ENCODE results near the gene S1PR4. TPM values are rescaled to one million over a fixed set of nuclear protein-coding genes. Genes with fewer than 3 reads are reported as not detected.
A peak's percentile ranks its signal among the peaks of the same experiment; 100 is the strongest.
"Not testable (repeated sequence)": the region's sequence is repeated elsewhere in the genome, so short reads cannot be mapped to it uniquely, and the experiment has no call there.

The S1PR4 gene
- polyA plus RNA-seq, 4 donors = 0.46 to 5.1 (median 2.4) TPM; not detected in 1

DNA sequence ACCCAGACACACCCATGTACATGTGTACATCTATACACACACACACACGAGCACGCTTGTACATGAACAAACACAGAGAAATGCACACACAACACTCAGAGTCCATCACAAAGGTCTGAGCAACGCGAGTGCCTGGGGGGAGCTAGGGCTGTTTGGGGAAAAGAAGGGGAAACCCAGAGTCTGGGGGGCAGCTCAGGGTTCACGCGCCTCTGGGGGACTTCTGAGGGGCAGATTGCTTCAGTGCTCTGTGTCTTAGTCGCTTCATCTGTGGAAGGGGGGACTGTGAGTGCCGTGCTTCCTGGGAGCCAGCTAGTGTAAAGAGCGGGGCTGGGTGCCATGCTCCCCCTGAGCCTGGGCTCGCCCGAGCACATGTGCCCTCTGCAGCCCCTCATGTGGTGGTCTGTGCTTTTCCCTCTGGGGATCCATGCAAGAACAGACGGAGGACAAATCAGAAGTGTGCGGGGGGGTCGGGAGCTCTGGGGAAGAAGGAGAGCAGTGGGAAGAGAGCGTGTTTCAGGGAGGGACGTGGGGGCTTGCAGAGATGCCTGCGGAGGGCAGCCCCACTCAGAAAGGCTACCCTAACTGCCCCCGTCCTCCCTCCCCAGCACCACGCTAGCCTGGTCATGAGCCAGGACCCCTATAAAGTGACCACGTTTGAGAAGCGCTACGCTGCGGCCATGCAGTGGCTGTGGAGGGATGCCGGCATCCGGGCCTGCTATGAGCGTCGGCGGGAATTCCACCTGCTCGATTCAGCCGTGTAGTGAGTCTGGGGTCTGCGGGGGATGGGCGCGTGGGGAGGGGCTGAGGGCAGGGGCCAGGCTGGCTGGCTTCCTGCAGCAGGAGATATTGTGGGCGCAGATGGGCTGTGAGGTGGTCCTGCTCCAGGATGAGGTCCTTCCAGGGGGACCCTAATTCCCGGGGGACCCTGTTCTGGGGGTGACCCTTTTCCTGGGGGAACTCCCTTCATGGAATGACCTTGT lies 28.8 kb upstream of the S1PR4 start:
- no peak for FAIRE-seq
- H3K27me3 ChIP-seq (ENCODE audit: control insufficient read depth in 3 of 3, insufficient read depth in 3 of 3, low read length in 3 of 3) = peaks cover 0 to 5% (median 0%) of the 10 kb centered on the region in 3 donors
- H3K36me3 ChIP-seq (ENCODE audit: control insufficient read depth in 3 of 3, insufficient read depth in 2 of 3, low read depth in 1 of 3, low read length in 3 of 3) = no peaks in the 10 kb centered on the region
- peaks cover 0 to 4% of the 10 kb centered on the region in 2 donors for H3K9me3 ChIP-seq (ENCODE audit: control insufficient read depth in 2 of 2, insufficient read depth in 1 of 2, low read depth in 1 of 2, low read length in 1 of 2)
- no peak overlapping the region for H3K27ac ChIP-seq (ENCODE audit: low read depth in 1 of 3, low read length in 2 of 3)
- DNase-seq = no peak
- no peaks in the 10 kb centered on the region for H3K4me1 ChIP-seq (ENCODE audit: control insufficient read depth in 3 of 3, insufficient read depth in 2 of 3, low read depth in 1 of 3, low read length in 2 of 3)
- 48 to 62% (median 60%) methylated on average over 32 to 35 of the region's 35 CpGs for WGBS, 3 donors
- H3K4me3 ChIP-seq (ENCODE audit: low read depth in 1 of 3, low read length in 3 of 3) = no peak overlapping the region

DNA sequence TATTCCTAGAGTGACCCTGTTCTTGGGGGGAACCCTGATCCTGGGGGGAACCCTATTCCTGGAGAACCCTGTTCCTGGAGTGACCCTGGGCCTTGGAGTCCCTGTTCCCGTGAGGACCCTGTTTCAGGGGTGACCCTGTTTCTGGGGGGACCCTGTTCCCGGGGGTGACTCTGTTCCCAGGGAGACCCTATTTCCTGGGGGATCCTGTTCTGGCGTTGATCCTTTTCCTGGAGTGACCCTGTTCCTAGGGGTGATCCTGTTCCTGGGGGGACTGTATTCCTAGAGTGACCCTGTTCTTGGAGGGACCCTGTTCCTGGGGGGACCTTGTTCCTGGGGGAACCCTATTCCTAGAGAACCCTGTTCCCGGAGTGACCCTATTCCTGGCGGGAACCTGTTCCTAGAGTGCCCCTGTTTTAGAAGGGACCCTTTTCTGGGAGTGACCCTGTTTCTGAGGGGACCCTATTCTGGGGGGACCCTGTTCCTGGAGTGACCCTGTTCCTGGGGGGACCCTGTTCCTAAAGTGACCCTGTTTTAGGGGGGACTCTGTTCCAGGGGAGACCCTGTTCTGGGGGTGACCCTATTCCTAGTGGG lies 27.7 kb upstream of the S1PR4 start:
- no peaks in the 10 kb centered on the region for H3K4me1 ChIP-seq (ENCODE audit: control insufficient read depth in 3 of 3, insufficient read depth in 2 of 3, low read depth in 1 of 3, low read length in 2 of 3)
- no peak for FAIRE-seq
- no peaks in the 10 kb centered on the region for H3K36me3 ChIP-seq (ENCODE audit: control insufficient read depth in 3 of 3, insufficient read depth in 2 of 3, low read depth in 1 of 3, low read length in 3 of 3)
- no peak overlapping the region for H3K27ac ChIP-seq (ENCODE audit: low read depth in 1 of 3, low read length in 2 of 3)
- peaks cover 0 to 5% (median 0%) of the 10 kb centered on the region in 3 donors for H3K27me3 ChIP-seq (ENCODE audit: control insufficient read depth in 3 of 3, insufficient read depth in 3 of 3, low read length in 3 of 3)
- DNase-seq = no peak
- no peak overlapping the region for H3K4me3 ChIP-seq (ENCODE audit: low read depth in 1 of 3, low read length in 3 of 3)
- peaks cover 0 to 4% of the 10 kb centered on the region in 2 donors for H3K9me3 ChIP-seq (ENCODE audit: control insufficient read depth in 2 of 2, insufficient read depth in 1 of 2, low read depth in 1 of 2, low read length in 1 of 2)
- WGBS, 3 donors = 64 to 81% (median 75%) methylated on average over 5 of the region's 5 CpGs

DNA sequence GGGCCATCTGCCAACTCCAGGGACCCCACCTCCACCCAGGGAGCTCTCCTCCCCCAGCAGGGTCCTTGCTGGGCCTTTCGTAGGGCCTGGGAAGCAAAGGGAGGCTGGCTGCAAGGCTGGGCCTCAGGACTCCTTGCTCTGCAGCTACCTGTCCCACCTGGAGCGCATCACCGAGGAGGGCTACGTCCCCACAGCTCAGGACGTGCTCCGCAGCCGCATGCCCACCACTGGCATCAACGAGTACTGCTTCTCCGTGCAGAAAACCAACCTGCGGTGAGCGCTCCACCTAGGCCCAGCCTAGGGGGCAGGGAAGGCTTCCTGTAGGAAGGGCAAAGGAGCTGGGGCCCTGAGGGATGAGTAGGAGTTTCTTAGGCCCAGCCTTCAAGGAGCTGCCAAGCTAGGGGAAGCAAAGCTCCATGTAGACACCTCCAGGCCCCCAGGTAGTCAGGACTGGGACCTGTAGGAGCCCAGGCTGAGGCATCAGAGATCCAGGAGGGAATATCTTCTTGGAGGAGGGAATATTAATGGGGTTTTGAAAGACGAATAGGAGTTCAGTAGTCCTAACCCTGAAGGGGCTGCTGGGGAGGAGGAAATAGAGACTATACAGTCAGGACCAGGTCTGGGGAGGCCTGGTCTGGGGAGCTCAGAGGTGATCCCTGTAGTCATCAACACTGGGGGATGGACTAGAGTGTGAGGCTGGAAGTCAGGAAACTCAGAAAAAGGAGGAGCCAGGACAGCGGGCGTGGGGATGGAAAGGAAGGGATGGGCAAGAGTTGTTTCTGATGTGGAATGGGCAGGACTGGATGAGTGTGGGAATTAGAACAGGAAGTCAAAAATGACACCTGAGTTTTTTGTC lies 26.8 kb upstream of the S1PR4 start:
- 73 to 81% (median 81%) methylated on average over 13 to 14 of the region's 14 CpGs for WGBS, 3 donors
- no peak overlapping the region for H3K4me3 ChIP-seq (ENCODE audit: low read depth in 1 of 3, low read length in 3 of 3)
- no peak for DNase-seq
- H3K27ac ChIP-seq (ENCODE audit: low read depth in 1 of 3, low read length in 2 of 3) = no peak overlapping the region
- peaks cover 0 to 4% of the 10 kb centered on the region in 2 donors for H3K9me3 ChIP-seq (ENCODE audit: control insufficient read depth in 2 of 2, insufficient read depth in 1 of 2, low read depth in 1 of 2, low read length in 1 of 2)
- no peaks in the 10 kb centered on the region for H3K4me1 ChIP-seq (ENCODE audit: control insufficient read depth in 3 of 3, insufficient read depth in 2 of 3, low read depth in 1 of 3, low read length in 2 of 3)
- FAIRE-seq = no peak
- no peaks in the 10 kb centered on the region for H3K36me3 ChIP-seq (ENCODE audit: control insufficient read depth in 3 of 3, insufficient read depth in 2 of 3, low read depth in 1 of 3, low read length in 3 of 3)
- peaks cover 0 to 5% (median 0%) of the 10 kb centered on the region in 3 donors for H3K27me3 ChIP-seq (ENCODE audit: control insufficient read depth in 3 of 3, insufficient read depth in 3 of 3, low read length in 3 of 3)

DNA sequence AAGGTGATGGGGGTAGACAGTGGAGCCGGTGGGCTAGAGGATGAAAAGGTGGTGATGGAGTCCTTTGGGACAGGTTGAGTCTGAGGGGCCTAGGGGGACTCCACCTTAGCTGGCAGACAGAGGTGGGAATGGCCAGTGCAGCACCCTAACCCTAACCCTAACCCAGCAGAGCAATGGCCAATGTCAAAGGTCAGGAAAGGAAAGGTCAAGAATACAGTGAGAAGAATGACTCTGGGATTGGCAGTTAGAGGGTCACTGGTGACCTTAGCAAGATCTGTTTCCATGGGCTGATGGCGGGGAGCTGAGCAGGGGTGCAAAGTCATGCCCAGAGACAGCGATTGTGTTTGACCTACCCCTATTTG lies 26.2 kb upstream of the S1PR4 start:
- peaks cover 0 to 4% of the 10 kb centered on the region in 2 donors for H3K9me3 ChIP-seq (ENCODE audit: control insufficient read depth in 2 of 2, insufficient read depth in 1 of 2, low read depth in 1 of 2, low read length in 1 of 2)
- peaks cover 0 to 5% (median 0%) of the 10 kb centered on the region in 3 donors for H3K27me3 ChIP-seq (ENCODE audit: control insufficient read depth in 3 of 3, insufficient read depth in 3 of 3, low read length in 3 of 3)
- WGBS, 3 donors = 85 to 95% (median 92%) methylated on average over 3 of the region's 3 CpGs
- H3K4me3 ChIP-seq (ENCODE audit: low read depth in 1 of 3, low read length in 3 of 3) = no peak overlapping the region
- H3K36me3 ChIP-seq (ENCODE audit: control insufficient read depth in 3 of 3, insufficient read depth in 2 of 3, low read depth in 1 of 3, low read length in 3 of 3) = no peaks in the 10 kb centered on the region
- FAIRE-seq (no peak), DNase-seq (no peak)
- no peak overlapping the region for H3K27ac ChIP-seq (ENCODE audit: low read depth in 1 of 3, low read length in 2 of 3)
- H3K4me1 ChIP-seq (ENCODE audit: control insufficient read depth in 3 of 3, insufficient read depth in 2 of 3, low read depth in 1 of 3, low read length in 2 of 3) = no peaks in the 10 kb centered on the region

DNA sequence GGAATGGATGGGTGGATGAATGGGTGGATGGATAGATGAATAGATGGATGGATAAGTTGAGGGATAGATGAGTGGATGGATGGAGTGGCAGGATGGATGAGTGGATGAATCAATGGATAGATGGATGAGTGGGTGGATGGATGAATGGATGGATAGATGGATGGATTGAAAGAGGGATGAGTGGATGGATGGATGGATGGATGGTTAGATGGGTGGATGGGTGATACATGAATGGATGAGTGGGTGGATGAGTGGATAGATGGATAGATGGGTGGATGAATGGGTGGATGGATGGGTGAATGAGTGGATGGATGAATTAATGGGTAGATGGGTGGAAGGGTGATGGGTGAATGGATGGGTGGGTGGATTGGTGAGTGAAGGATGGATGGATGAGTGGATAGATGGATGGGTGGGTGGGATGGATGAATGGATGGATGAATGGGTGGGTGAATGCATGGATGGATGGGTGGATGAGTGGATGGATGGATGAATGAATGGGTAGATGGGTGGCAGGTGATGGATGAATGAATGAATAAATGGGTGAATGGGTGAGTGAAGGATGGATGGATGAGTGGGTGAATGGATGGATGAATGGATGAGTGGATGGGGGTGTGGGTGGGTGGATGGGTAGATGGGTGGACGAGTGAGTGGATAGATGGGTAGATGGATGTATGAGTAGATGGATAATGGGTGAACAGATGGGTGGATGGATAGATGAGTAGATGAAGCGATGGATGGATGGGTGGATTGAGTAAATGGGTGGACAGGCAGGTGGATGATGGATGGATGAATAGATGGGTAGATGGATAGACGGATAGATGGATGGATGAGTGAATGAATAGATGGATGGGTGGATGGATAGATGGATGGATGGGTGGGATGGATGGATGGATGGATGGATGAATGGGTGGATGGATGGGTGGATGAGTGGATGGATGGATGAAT lies 25.0 kb upstream of the S1PR4 start:
- WGBS, 3 donors = 86 to 90% (median 88%) methylated on average over 3 of the region's 3 CpGs
- Histone ChIP-seq H3K36me3 (ENCODE audit: control insufficient read depth in 3 of 3, insufficient read depth in 2 of 3, low read depth in 1 of 3, low read length in 3 of 3) (no peaks in the 10 kb centered on the region), H3K4me1 (ENCODE audit: control insufficient read depth in 3 of 3, insufficient read depth in 2 of 3, low read depth in 1 of 3, low read length in 2 of 3) (no peaks in the 10 kb centered on the region), H3K27me3 (ENCODE audit: control insufficient read depth in 3 of 3, insufficient read depth in 3 of 3, low read length in 3 of 3) (peaks cover 0 to 5% (median 0%) of the 10 kb centered on the region in 3 donors), H3K27ac (ENCODE audit: low read depth in 1 of 3, low read length in 2 of 3) (no peak overlapping the region), H3K9me3 (ENCODE audit: control insufficient read depth in 2 of 2, insufficient read depth in 1 of 2, low read depth in 1 of 2, low read length in 1 of 2) (peaks cover 0 to 4% of the 10 kb centered on the region in 2 donors), H3K4me3 (ENCODE audit: low read depth in 1 of 3, low read length in 3 of 3) (no peak overlapping the region)
- no peak for DNase-seq
- no peak for FAIRE-seq

DNA sequence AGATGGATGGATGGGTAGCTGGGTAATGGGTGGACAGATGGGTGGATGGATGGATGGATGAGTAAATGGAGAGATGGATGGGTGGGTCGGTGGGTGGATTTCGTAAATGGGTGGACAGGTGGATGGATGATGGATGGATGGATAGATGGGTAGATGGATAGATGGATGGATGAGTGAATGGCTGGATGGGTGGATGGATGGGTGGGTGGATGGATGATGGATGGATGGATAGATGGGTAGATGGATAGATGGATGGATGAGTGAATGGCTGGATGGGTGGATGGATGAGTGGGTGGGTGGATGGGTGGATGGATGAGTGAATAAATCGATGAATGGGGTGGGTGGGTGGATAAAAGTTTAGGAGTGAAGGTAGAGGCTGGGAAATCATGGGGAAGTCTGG lies 24.1 kb upstream of the S1PR4 start:
- DNase-seq; H3K36me3 ChIP-seq (ENCODE audit: control insufficient read depth in 3 of 3, insufficient read depth in 2 of 3, low read depth in 1 of 3, low read length in 3 of 3); H3K4me1 ChIP-seq (ENCODE audit: control insufficient read depth in 3 of 3, insufficient read depth in 2 of 3, low read depth in 1 of 3, low read length in 2 of 3); H3K9me3 ChIP-seq (ENCODE audit: control insufficient read depth in 2 of 2, insufficient read depth in 1 of 2, low read depth in 1 of 2, low read length in 1 of 2); H3K4me3 ChIP-seq (ENCODE audit: low read depth in 1 of 3, low read length in 3 of 3); H3K27me3 ChIP-seq (ENCODE audit: control insufficient read depth in 3 of 3, insufficient read depth in 3 of 3, low read length in 3 of 3); FAIRE-seq: not testable (repeated sequence)
- 93 to 95% (median 94%) methylated on average over 3 of the region's 3 CpGs for WGBS, 3 donors
- peak overlapping the region in 1 of 3 donors; percentile 81 for H3K27ac ChIP-seq (ENCODE audit: low read depth in 1 of 3, low read length in 2 of 3)

DNA sequence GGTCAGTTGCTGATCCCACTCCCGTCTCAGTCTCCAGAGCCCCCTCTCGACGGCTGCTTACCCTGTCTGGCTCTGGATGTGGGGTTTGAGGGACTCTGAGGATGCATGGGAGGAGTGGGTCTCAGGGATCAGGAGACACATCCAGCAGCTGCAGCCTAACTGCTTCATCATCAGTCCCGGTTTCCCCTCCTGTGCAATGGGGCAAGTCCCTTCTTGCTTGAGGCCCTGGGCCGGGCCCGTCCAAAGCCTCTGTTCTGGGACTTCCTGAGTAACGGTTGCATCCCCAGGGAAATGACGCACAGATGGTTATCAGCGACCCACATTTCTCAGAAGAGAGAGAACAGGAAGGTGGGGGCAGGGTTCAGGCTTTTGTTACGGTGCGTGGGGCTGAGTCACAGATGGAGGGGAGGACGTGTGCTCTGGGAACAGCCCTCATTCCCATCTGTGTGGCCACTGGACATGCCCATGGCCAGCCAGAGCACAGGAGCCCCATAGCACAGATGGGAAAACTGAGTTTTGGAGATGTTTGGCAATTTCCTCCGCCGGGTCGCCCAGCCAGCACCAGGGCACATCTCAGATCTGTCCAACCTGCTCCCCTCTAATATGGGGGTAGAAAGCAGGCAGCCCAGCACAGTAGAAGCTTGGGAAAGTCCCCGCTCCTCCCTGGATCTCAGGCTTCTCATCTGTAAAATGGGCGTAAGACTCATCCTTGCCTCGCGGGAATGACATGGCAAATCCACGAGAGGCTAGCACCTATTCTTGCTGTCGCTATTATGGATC lies 23.4 kb upstream of the S1PR4 start:
- Histone ChIP-seq H3K36me3 (ENCODE audit: control insufficient read depth in 3 of 3, insufficient read depth in 2 of 3, low read depth in 1 of 3, low read length in 3 of 3) (no peaks in the 10 kb centered on the region), H3K27me3 (ENCODE audit: control insufficient read depth in 3 of 3, insufficient read depth in 3 of 3, low read length in 3 of 3) (no peaks in the 10 kb centered on the region), H3K9me3 (ENCODE audit: control insufficient read depth in 2 of 2, insufficient read depth in 1 of 2, low read depth in 1 of 2, low read length in 1 of 2) (peaks cover 0 to 4% of the 10 kb centered on the region in 2 donors), H3K4me3 (ENCODE audit: low read depth in 1 of 3, low read length in 3 of 3) (no peak overlapping the region), H3K4me1 (ENCODE audit: control insufficient read depth in 3 of 3, insufficient read depth in 2 of 3, low read depth in 1 of 3, low read length in 2 of 3) (no peaks in the 10 kb centered on the region), H3K27ac (ENCODE audit: low read depth in 1 of 3, low read length in 2 of 3) (peak overlapping the region in 1 of 3 donors; percentile 81)
- DNase-seq (peak in 1 of 2 donors; percentile 57), FAIRE-seq (no peak)
- 54 to 55% (median 54%) methylated on average over 21 of the region's 21 CpGs for WGBS, 3 donors

Data from small intestine (tissue), 7 donors.